ENCODE data around the gene MCF2L2. TPM values are rescaled to one million over a fixed set of nuclear protein-coding genes. Genes with fewer than 3 reads are reported as not detected.

The MCF2L2 gene
- total and polyA plus RNA-seq, 2 of the 13 experiments (the other 11 are each of a cell fraction or from before 2014, with no cell fraction given) = not detected

GRCh38 chr3:183350164-183350563, 78.3 kb downstream of the MCF2L2 start (continued):
- TF ChIP-seq PRDM15 (CRISPR knock-in tag; IDR thresholded peaks at IDR 0.05) (no peak), TP53 (CRISPR knock-in tag; conservative IDR thresholded peaks at IDR 0.05) (no peak), ZNF281 (CRISPR knock-in tag; IDR thresholded peaks at IDR 0.05; ENCODE audit: borderline replicate concordance) (no peak), ADNP (CRISPR knock-in tag; IDR thresholded peaks at IDR 0.05) (no peak), TOPORS (CRISPR knock-in tag; IDR thresholded peaks at IDR 0.05) (no peak), ZBTB7B (CRISPR knock-in tag; IDR thresholded peaks at IDR 0.05) (no peak), STAT6 (CRISPR knock-in tag; IDR thresholded peaks at IDR 0.05; ENCODE audit: borderline replicate concordance) (no peak), ZBTB7A (CRISPR knock-in tag; IDR thresholded peaks at IDR 0.05) (no peak), TFE3 (CRISPR knock-in tag; IDR thresholded peaks at IDR 0.05) (no peak), POGK (CRISPR knock-in tag; conservative IDR thresholded peaks at IDR 0.05) (no peak)

Data from HepG2 (cell line).